ENCODE data around the gene EFNA5.

EFNA5 gene

DNA sequence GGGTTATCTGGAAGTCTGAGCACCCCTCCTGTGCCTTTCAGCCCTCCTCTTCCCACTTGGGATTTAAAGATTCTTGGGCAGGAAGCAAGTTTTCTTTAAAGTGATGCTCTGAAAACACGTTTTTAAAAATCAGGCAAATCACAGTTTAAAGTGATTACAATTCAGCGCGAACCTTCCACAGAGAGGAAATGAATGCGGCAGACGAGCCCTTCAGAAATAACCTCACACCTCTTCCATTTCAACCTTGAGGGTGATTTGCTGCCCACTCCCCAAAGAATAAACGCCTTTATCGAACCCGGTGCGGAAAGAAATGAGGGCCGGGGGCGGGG, 2.3 kb upstream of the EFNA5 start:
- DNase-seq (ENCODE audit: low read depth in 1 of 2, low spot score in 1 of 2): no peak

DNA sequence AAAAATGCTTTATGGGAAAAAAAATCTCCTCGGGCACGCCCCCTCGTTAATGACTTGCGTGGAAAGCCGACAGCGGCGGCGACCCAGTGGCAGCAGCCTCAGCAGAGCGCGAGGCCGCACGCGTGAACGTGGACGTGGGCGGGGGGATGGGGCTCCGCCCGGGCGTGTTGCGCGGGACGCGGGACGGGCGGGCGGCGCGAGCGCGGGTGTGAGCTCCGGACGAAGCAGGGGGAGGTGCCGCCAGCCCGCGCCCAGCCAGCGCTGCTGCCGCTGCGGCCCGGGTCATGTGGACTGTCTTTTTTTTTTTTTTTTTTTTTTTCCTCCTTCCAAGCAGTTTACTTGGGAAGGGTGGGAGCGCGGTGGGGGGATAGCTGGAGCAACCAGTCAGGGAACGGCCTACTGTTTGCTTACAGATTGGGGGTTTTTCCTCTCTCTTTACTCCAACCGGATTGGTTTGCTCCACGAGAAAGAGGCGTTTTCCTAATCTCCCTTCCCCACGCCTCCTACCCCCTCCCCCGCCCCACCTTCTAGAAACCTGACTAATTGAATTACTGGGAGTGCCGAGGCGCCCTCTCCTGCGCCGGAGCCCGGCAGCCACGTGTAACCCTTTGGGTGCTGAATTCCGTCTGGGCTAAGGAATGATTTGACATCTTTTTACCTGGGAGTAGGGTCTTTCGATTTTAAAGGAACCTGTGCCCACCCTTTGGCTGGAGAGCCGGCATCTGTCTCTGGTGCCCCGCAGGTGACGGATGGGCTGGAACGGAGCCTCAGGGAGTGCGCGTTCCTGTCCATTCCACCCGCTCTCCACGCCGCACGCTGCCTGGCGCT, 1.7 kb upstream of the EFNA5 start:
- DNase-seq (ENCODE audit: low read depth in 1 of 2, low spot score in 1 of 2): no peak

DNA sequence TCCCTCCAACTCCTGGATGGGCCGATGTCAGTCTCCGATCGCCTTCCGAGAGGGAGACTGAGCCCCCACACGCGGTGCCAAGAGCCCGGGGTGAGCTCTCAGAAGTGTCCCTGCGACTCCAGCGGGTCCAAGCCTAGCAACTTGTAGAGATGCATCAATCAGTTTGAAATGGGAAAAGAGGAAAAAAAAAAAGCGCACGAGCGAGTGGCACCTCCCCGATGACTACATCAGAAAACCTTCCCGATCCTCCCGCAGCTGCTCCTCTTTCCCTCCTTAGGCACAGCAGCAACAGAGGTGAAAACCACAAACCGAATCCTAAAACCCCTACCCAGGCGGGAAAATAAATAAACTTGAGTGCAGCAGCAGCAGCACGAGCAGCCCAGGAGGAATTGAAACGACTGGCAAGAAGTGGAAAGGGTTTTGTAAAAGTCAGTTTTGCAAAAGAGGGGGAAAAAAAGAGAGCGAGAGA, 1.0 kb upstream of the EFNA5 start:
- DNase-seq (ENCODE audit: low read depth in 1 of 2, low spot score in 1 of 2): no peak

DNA sequence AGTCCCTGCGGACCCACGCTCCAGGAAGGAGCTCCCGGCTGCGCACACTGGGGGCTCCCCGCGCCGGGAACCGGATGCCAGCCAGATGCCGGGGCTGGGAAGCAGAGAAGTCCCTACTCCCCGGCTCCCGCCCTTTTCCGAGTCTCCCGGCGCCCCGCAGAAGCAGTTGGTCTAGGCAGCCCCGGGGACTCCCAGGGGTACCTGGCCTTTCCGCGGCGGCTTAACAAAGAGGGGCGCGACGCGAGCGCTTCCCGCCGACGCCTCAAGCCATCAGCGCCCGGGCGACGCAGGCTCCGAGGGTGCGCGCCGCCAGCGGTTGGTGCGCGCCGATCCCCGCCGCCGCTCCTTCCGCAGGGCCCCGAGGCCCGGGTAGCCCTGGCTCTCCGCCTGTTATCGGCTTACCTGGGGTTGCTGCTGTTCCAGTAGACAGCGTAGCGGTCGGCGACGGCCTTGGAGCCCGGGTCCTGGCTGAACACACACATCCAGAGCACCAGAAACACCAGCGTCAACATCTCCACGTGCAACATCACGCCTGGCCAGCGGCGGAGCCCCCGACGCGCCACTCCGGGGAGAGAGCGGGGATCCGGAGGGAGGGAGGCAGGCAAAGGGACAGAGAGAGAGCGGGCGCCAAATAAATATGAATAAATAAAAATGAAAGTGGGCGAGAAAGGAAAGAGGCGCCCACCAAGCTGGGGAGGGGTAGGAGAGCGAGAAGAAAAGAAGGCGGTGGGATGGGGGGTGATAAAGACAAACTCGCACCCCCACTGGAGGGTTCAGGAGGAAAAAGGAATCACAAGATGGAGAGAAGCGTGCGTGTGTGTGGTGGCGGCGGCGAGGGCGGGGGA, 428 bp downstream of the EFNA5 start:
- DNase-seq (ENCODE audit: low read depth in 1 of 2, low spot score in 1 of 2): no peak

DNA sequence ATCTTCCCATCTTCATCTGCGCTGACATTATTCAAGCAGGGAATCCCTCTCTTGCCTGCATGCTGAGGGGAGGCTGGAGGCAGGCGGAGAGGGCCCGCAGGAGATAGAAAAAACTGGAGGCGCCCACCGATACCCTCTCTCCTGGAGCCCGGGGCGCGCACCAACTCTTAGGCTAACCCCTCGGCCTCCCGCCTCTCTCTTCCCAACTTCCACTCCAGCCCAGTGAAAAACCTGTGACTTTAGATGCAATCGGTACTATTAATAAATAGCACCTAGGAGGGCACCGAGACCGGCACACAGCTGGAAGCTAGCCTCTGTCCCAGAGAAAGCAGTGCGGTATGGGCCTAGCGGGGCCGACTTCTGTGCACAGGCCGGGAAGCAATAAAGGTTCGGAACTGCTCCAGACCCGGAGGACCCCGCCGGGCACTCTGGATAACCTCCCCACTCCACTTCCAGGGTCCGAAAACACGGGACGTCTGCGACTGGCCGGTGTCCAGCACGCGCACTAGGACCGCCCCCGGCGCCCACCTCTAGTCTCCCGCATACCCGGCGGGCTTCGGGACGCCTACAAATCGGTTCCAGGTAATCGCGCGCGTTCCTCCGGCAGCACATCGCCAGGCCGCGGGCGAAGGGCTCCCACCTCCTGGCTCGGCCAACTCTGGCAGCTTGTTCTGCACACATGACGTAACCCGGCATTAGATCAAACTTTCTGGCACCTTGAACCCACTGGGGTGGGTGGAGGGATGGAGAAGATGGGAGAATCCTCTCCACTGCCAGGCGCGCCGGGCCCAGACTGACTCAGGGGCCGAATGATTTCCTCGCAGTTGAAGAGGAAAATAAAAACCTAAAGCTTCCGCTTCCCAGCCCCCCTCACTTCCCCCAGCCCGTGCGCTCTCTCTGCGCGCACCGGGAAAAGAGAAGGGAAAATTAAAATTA, 1.4 kb downstream of the EFNA5 start:
- DNase-seq (ENCODE audit: low read depth in 1 of 2, low spot score in 1 of 2): no peak

DNA sequence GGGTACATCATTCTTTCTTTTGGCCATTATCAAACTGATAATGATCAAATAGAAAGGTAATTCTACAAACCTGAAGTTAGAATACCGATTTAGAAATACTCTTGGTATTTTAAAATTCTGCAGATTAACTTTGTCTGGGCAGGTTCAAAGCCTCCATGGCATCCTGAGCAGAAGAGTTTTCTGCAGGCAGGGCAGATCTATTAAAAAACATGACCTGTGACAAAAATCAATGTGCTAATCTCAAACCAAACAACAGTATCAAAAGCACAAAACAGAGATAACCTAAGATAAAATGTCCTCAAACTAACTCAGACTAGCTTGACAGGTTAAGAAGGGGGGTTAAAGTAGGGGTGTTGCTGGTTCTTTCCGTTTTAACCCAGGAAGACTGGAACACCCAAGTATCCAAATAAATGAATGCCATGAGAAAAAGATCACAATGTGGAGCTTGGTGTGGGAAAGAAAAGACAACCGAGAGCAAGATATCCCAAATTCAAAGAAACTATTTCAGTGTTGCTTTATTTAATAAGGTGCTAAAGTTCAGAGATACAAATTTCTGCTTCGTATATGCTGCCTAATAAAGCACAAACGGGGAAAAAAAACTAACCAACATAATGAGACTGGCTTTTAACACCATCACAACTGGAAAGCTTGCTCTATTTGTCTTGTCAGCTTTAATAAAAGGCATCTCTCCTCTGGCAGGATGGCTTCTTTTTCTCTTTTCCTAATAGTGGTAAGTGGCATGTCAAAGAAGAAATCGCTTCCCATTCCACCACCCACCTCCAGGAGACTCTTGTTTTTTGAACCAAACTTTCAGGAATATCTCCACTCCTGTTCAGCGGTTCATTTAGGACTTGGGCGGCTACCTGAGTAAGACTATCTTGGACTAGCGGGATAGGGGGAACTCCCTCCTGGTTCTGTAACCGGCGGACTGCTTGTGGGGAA, 2.3 kb downstream of the EFNA5 start:
- no peak for DNase-seq (ENCODE audit: low read depth in 1 of 2, low spot score in 1 of 2)

DNA sequence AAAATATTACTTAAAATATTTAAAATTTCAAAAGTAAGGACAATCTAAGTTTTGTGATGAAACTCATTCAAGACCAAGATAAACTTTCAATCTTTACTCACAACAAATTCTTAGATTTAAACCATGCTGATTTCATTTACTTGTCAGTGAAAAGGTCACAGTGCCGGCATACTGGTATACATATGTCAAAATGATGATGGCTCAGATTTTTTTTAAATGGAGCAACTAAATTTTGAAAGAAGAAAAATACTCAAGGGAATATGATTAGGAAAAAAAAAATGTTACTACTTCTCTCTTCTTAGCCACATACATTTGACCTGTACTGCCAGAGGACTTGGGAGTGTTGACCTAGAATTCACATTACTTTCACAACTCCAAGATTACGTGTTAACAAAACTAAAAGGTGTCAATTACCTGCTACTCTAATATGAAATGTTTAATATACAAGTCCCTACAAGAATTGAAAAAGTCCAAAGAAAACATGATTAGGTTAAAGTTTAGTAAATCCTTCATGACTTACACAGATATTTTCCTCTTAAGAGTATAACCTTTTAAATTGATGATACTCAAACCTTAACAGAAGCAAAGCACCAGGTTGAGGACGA, 4.6 kb downstream of the EFNA5 start:
- DNase-seq (ENCODE audit: low read depth in 1 of 2, low spot score in 1 of 2): no peak

DNA sequence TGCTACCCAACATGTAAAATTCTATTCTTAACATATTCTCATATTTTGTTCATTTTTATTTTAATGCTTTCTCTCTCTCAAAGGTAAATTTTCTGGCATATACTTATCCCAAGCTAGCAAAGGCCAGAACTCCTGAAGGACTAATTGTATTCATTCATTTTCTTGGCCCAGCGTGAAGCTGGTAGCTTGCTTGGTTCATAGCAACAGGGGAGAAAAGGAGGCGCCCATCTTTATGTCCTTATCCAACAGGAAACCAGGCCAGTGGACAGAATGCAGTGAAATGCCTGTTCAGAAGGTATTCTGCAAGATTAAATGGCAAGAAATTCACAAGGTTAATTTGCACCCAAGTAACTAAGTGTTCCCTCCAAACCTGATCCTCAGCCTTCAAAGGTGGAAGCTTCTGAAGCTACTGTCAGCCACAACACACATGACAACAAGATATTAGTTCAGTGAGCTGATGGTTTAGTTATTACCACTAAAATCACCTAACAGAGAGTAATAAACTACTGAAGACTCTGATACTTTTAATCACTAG, 5.6 kb downstream of the EFNA5 start:
- no peak for DNase-seq (ENCODE audit: low read depth in 1 of 2, low spot score in 1 of 2)

DNA sequence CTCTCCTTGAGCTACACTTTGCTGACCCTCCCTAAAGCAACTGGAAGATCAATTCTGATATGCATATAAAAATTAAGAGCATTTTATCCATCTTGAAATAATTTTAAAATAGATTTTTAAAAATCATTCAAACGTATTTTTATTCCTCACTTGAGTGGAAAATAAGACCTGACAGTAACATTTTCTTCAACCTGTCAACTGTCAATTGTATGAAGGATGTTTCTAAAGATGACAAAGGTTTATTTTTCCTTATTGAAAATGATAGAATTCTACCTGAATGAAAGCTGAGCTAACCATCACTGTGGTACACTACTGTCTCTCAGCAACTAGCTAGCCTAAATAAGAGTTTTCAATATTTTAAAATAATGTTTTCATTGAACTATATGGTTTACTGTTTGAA, 7.0 kb downstream of the EFNA5 start:
- DNase-seq (ENCODE audit: low read depth in 1 of 2, low spot score in 1 of 2): no peak

DNA sequence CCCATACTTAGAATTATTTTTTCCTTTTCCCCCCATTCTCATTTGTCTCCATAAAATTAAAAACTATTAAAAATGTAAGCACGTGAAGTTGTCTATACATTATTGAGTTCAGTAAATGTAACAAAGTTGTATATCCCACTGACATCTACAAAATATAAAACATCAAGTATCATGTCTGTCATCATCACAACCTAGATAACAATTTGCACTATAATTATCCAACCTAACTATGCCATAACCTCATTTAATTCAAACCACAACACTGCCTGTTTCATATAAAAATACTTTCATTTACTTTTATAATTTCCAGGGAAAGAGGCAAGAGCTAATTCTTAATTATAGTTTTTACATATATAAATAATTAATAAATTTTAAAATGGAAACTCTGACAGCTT, 9.1 kb downstream of the EFNA5 start:
- DNase-seq (ENCODE audit: low read depth in 1 of 2, low spot score in 1 of 2): no peak

DNA sequence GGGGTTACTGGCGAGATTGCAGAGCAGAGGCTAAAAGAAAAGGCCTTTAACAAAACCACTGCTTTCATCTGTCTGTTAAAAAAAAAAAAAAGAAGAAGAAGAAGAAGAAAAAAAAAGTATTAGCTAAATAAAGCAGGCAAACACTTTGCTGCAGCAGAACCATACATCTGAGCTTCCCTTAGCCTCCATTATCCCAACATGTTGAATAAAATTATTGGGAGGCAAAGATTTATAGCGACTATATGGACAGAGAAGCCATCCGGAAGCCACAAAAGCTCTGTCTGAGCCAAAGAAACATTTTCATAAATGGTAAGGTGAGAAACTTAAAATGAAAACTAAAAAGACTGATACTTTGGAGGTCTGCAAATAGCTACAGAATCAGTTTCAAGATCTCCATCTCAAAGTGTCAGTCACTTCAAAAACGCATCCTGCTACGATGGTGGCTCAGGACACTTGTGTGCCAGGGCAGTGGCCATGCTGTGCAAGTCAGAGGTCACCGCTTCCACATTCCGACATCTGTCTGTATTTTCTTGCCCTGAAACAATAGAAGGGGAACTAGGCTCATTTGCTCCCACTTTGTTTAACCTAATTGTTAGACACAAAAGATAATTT, 9.6 kb downstream of the EFNA5 start:
- DNase-seq (ENCODE audit: low read depth in 1 of 2, low spot score in 1 of 2): no peak

DNA sequence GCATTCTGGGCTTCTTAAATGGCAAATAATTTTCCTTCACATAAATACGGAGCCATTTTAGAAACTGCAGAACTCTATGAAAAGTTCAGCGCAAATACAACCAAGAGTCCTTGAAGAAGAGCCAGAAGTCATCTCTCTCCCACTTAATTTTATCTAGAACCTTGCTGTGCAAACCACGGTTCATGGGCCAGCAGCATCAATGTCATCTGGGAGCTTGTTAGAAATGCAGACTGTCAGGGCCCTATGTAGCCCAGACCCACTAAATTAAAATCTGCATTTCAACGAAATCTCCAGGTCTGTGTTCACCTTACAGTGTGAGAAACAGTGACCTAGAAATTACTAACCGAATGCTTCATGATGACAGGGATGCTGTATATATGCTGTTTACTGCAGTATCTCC, 12.2 kb downstream of the EFNA5 start:
- DNase-seq (ENCODE audit: low read depth in 1 of 2, low spot score in 1 of 2): no peak

DNA sequence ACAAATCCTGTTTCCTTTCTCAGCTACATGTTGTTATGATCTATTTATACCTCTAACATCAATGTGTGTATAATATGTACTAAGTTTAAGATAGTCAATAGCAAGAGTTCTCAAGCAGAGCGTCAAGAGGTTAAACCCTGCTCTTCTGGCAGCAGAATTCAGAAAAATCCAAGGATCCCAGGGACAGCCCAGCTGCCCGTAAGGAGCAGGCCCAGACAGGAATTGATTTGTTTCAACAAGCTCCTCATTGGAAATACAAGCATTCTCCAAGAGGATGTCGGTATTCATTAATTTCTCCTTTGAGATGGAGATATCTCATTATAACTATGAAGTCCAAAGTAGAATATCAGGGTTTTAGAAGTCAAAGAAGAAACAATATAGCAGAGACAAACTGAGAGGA, 14.9 kb downstream of the EFNA5 start:
- no peak for DNase-seq (ENCODE audit: low read depth in 1 of 2, low spot score in 1 of 2)

DNA sequence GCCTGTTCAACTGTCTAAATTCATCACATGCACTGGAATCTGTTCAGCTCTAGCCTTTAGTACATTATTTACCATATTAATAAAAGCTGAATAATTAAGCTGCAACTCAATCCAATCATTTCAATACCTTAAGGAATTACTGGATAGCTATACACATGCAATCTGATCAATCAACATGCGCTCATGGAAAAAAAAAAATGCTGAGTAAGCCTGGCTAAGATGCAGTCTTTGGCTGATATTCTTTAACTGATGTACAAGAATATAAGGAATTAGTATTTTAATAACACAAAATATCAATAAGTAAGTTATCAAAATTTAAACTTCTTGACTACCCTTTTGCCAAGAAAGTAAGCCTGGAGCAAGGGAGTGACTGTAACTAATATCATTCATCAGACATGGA, 15.9 kb downstream of the EFNA5 start:
- DNase-seq (ENCODE audit: low read depth in 1 of 2, low spot score in 1 of 2): no peak

DNA sequence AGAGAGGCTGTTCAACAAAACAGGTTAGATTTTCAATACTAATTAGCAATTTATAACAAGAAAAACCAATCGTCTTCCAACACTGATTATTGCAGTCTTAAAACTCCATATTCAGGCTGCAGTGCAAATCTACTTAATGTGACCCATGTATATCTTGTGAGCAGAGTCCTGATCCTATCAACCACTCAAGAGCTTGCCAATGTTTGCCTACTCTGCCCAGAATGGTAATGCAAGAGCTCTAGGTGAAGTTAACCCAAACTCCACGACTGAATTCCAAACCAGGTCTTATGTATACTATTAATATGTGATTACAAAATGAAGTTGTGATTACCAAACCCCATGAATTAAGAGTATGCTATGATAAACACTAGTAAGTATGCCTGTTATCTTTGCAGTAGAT, 17.1 kb downstream of the EFNA5 start:
- DNase-seq (ENCODE audit: low read depth in 1 of 2, low spot score in 1 of 2): no peak

DNA sequence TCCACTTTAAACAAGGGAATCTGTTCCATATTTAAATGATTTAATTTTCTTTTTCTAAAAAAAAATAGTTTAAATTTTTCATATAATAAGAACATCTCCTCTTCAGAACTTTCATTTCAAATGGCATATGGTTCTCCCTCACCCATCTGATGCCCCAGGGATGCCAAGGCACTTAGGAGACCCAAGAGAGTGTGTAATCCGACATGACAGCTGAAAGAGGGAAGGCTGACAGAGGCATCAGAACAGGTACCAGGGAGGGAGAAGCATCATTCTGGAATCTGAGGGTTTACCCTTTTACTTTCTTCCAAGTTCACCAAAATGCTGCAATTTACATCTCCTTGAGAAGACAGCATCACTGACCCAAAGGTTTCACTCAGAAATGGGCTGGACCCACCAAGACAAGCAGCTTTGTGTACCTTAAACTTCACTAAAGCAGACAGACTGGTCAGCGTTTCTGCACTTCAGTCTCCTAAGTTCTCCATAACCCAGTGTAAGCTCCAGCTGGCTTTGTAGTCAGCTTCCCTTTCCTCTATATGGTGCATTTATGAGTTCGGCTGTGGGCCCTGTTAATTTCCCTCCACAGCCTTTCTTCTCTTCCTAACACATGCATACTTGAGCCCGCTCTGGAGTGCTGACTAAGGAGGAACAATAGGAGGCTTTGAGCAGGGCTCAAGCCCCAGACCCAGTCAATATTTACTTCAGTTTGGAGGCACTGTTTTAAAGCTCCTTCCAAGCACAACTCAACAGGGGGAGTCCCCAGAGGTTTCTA, 17.7 kb downstream of the EFNA5 start:
- no peak for DNase-seq (ENCODE audit: low read depth in 1 of 2, low spot score in 1 of 2)

DNA sequence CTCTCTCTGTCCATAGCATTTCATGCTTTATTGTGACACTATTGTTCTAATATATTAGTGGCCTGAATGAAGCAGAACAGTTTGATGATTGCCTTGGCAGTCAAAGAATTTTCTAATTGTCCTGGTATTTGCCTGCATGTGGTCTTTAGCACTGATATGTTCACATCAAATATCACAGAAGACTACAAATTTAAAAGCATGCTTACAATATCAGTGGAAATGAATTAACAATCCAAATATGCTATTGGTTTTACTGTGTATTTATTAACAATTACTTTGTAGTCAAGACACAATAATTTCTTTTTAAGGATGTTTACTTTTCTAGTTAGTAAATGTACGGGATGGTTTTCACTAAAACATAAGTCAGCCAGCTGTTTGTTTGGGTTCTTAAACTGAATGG, 18.3 kb downstream of the EFNA5 start:
- DNase-seq (ENCODE audit: low read depth in 1 of 2, low spot score in 1 of 2): no peak

DNA sequence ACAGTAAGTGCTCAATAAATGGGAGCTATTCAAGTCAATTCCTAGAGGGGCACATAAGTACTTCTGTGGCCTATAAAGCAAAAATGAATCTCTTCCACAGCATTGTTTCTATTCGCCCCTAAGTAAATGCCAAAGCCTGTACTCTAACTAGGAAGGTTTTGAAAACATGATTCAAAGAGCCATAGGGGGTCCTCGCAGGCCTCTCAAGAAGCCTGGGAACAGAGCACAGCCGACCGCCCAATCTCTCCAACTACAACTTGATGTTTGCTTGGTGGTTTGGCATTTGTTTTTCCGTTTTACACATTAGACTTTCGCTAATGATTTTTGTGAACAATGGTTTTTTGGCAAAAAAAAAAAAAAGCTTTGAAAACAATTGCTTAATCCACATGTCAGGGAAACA, 19.4 kb downstream of the EFNA5 start:
- no peak for DNase-seq (ENCODE audit: low read depth in 1 of 2, low spot score in 1 of 2)

DNA sequence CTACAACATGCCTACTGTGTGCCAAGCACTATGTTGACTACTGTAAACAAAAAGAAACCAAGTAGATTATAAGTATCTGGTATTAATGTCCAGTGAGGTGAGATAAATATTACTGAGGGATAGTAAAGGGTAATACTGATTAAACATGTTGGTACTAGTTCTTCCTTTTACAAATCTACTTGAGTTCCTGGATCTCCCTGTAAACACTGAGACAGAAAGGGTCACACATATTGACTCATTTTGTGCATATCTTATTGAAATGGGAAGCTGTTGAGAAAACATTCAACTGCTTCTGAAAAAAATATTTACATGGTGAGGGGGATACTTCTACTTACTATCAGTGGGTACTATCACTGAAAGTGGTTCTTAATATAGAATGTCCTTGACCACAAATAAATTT, 24.3 kb downstream of the EFNA5 start:
- no peak for DNase-seq (ENCODE audit: low read depth in 1 of 2, low spot score in 1 of 2)
